Measurements from ENCODE around the gene FMN1.

The FMN1 gene

GRCh38 chr15:33032053-33032452 is 162.5 kb downstream of the FMN1 start:
- Mint-ChIP-seq H3K36me3 (no peaks in the 10 kb centered on the region), H3K9me3 (ENCODE audit: low read depth) (no peaks in the 10 kb centered on the region), H3K4me3 (no peak overlapping the region), H3K4me1 (ENCODE audit: low read depth) (no peaks in the 10 kb centered on the region), H3K27me3 (no peaks in the 10 kb centered on the region), H3K27ac (no peak overlapping the region)

GRCh38 chr15:33031324-33031821 is 163.1 kb downstream of the FMN1 start:
- Mint-ChIP-seq H3K9me3 (ENCODE audit: low read depth) (no peaks in the 10 kb centered on the region), H3K36me3 (no peaks in the 10 kb centered on the region), H3K4me1 (ENCODE audit: low read depth) (no peaks in the 10 kb centered on the region), H3K27me3 (no peaks in the 10 kb centered on the region), H3K27ac (no peak overlapping the region), H3K4me3 (no peak overlapping the region)

GRCh38 chr15:33030315-33030714 is 164.2 kb downstream of the FMN1 start:
- Mint-ChIP-seq H3K9me3 (ENCODE audit: low read depth) (no peaks in the 10 kb centered on the region), H3K4me3 (no peak overlapping the region), H3K4me1 (ENCODE audit: low read depth) (no peaks in the 10 kb centered on the region), H3K27ac (no peak overlapping the region), H3K36me3 (no peaks in the 10 kb centered on the region), H3K27me3 (no peaks in the 10 kb centered on the region)

GRCh38 chr15:33029109-33029652 is 165.3 kb downstream of the FMN1 start:
- Mint-ChIP-seq H3K27me3 (no peaks in the 10 kb centered on the region), H3K36me3 (no peaks in the 10 kb centered on the region), H3K9me3 (ENCODE audit: low read depth) (no peaks in the 10 kb centered on the region), H3K4me3 (no peak overlapping the region), H3K27ac (no peak overlapping the region), H3K4me1 (ENCODE audit: low read depth) (no peaks in the 10 kb centered on the region)

- Mint-ChIP-seq H3K27ac (no peak overlapping the region), H3K4me3 (no peak overlapping the region), H3K36me3 (no peaks in the 10 kb centered on the region), H3K27me3 (no peaks in the 10 kb centered on the region), H3K9me3 (ENCODE audit: low read depth) (no peaks in the 10 kb centered on the region), H3K4me1 (ENCODE audit: low read depth) (no peaks in the 10 kb centered on the region)
These were observed 166.0 kb downstream of the FMN1 start for GRCh38 chr15:33028495-33028894.

GRCh38 chr15:33027306-33028035 is 167.0 kb downstream of the FMN1 start:
- Mint-ChIP-seq H3K4me3 (no peak overlapping the region), H3K36me3 (no peaks in the 10 kb centered on the region), H3K4me1 (ENCODE audit: low read depth) (no peaks in the 10 kb centered on the region), H3K27ac (no peak overlapping the region), H3K9me3 (ENCODE audit: low read depth) (no peaks in the 10 kb centered on the region), H3K27me3 (no peaks in the 10 kb centered on the region)

GRCh38 chr15:33026614-33027013 is 167.9 kb downstream of the FMN1 start:
- Mint-ChIP-seq H3K36me3 (no peaks in the 10 kb centered on the region), H3K27me3 (no peaks in the 10 kb centered on the region), H3K4me1 (ENCODE audit: low read depth) (no peaks in the 10 kb centered on the region), H3K27ac (no peak overlapping the region), H3K4me3 (no peak overlapping the region), H3K9me3 (ENCODE audit: low read depth) (no peaks in the 10 kb centered on the region)

GRCh38 chr15:33022629-33023028 is 171.9 kb downstream of the FMN1 start:
- Mint-ChIP-seq H3K36me3 (no peaks in the 10 kb centered on the region), H3K27ac (no peak overlapping the region), H3K9me3 (ENCODE audit: low read depth) (no peaks in the 10 kb centered on the region), H3K27me3 (no peaks in the 10 kb centered on the region), H3K4me1 (ENCODE audit: low read depth) (no peaks in the 10 kb centered on the region), H3K4me3 (no peak overlapping the region)

- H3K4me1 Mint-ChIP-seq (ENCODE audit: low read depth), result no peaks in the 10 kb centered on the region
- no peaks in the 10 kb centered on the region for H3K36me3 Mint-ChIP-seq
- H3K27me3 Mint-ChIP-seq, result no peaks in the 10 kb centered on the region
- no peak overlapping the region for H3K4me3 Mint-ChIP-seq
- H3K27ac Mint-ChIP-seq, result no peak overlapping the region
- no peaks in the 10 kb centered on the region for H3K9me3 Mint-ChIP-seq (ENCODE audit: low read depth)
These were observed 172.6 kb downstream of the FMN1 start for GRCh38 chr15:33021806-33022389.

GRCh38 chr15:33019354-33019981 is 175.0 kb downstream of the FMN1 start:
- H3K4me3 Mint-ChIP-seq, result no peak overlapping the region
- no peaks in the 10 kb centered on the region for H3K36me3 Mint-ChIP-seq
- no peaks in the 10 kb centered on the region for H3K27me3 Mint-ChIP-seq
- H3K9me3 Mint-ChIP-seq (ENCODE audit: low read depth), result no peaks in the 10 kb centered on the region
- no peak overlapping the region for H3K27ac Mint-ChIP-seq
- H3K4me1 Mint-ChIP-seq (ENCODE audit: low read depth), result no peaks in the 10 kb centered on the region

GRCh38 chr15:33016405-33017024 is 178.0 kb downstream of the FMN1 start:
- Mint-ChIP-seq H3K36me3 (no peaks in the 10 kb centered on the region), H3K27ac (no peak overlapping the region), H3K27me3 (no peaks in the 10 kb centered on the region), H3K9me3 (ENCODE audit: low read depth) (no peaks in the 10 kb centered on the region), H3K4me1 (ENCODE audit: low read depth) (no peaks in the 10 kb centered on the region), H3K4me3 (no peak overlapping the region)

- no peak overlapping the region for H3K27ac Mint-ChIP-seq
- H3K9me3 Mint-ChIP-seq (ENCODE audit: low read depth), result no peaks in the 10 kb centered on the region
- no peaks in the 10 kb centered on the region for H3K36me3 Mint-ChIP-seq
- no peaks in the 10 kb centered on the region for H3K4me1 Mint-ChIP-seq (ENCODE audit: low read depth)
- H3K27me3 Mint-ChIP-seq, result peaks cover under 1% of the 10 kb centered on the region
- H3K4me3 Mint-ChIP-seq, result no peak overlapping the region
These were observed 179.9 kb downstream of the FMN1 start for GRCh38 chr15:33014586-33014985.

GRCh38 chr15:33013827-33014445 is 180.6 kb downstream of the FMN1 start:
- no peaks in the 10 kb centered on the region for H3K9me3 Mint-ChIP-seq (ENCODE audit: low read depth)
- peaks cover 4% of the 10 kb centered on the region for H3K27me3 Mint-ChIP-seq
- H3K4me3 Mint-ChIP-seq, result no peak overlapping the region
- H3K27ac Mint-ChIP-seq, result no peak overlapping the region
- H3K36me3 Mint-ChIP-seq, result no peaks in the 10 kb centered on the region
- no peaks in the 10 kb centered on the region for H3K4me1 Mint-ChIP-seq (ENCODE audit: low read depth)

- peaks cover 13% of the 10 kb centered on the region for H3K27me3 Mint-ChIP-seq
- no peaks in the 10 kb centered on the region for H3K9me3 Mint-ChIP-seq (ENCODE audit: low read depth)
- H3K36me3 Mint-ChIP-seq, result no peaks in the 10 kb centered on the region
- H3K4me1 Mint-ChIP-seq (ENCODE audit: low read depth), result peaks cover 12% of the 10 kb centered on the region
- H3K27ac Mint-ChIP-seq, result no peak overlapping the region
- H3K4me3 Mint-ChIP-seq, result no peak overlapping the region
These were observed 182.5 kb downstream of the FMN1 start for GRCh38 chr15:33011976-33012375.

Measured in activated naive CD8-positive, alpha-beta T cell (primary cell).